CD4-positive, CD25-positive, alpha-beta regulatory T cell (primary cell): ENCODE measurements around the gene OR2A1. TPM values are rescaled to one million over a fixed set of nuclear protein-coding genes. Genes with fewer than 3 reads are reported as not detected.
"Not testable (repeated sequence)": the region's sequence is repeated elsewhere in the genome, so short reads cannot be mapped to it uniquely, and the experiment has no call there.

Source experiments
- ATAC-seq, 2 donors: fragments of 150-1000 bp; cut with Tn5 transposase; one replicate each; pipeline ENCODE4 v1.10.0; 2021; ENCODE audit warnings: low read depth in 2 of 2, moderate number of reproducible peaks in 2 of 2, moderate library complexity in 1 of 2
- DNase-seq, 3 donors: peaks; one replicate each; pipeline versions ENCODE4 v3.0.0 to v3.0.0-alpha.2; 2012 to 2022; ENCODE audit warnings: mixed read lengths in 1 of 3
- H3K27ac ChIP-seq: one replicate; pipeline ENCODE4 v1.7.0; 2013; ENCODE audit warnings: mild to moderate bottlenecking, low read length; ENCODE audit not compliant: insufficient read depth, poor library complexity, severe bottlenecking
- H3K27me3 ChIP-seq: one replicate; pipeline ENCODE4 v1.7.0; 2013; ENCODE audit warnings: low read length; ENCODE audit not compliant: control insufficient read depth, insufficient read depth
- H3K36me3 ChIP-seq: one replicate; pipeline ENCODE4 v1.7.0; 2013; ENCODE audit warnings: mild to moderate bottlenecking, low read length, moderate library complexity; ENCODE audit not compliant: control insufficient read depth, insufficient read depth
- H3K4me1 ChIP-seq: 2 replicates; pipeline ENCODE4 v1.7.0; 2013; ENCODE audit warnings: mild to moderate bottlenecking, low read length; ENCODE audit not compliant: insufficient read depth, control insufficient read depth, poor library complexity, severe bottlenecking
- H3K4me3 ChIP-seq: one replicate; pipeline ENCODE4 v1.7.0; 2013; ENCODE audit warnings: low read depth, mild to moderate bottlenecking, low read length, moderate library complexity
- H3K9me3 ChIP-seq, 2 experiments: 1 replicate in 1 of 2; 2 replicates in 1 of 2; pipeline ENCODE4 v1.7.0; 2013; ENCODE audit warnings: low read length in 2 of 2, mild to moderate bottlenecking in 1 of 2, moderate library complexity in 1 of 2; ENCODE audit not compliant: control insufficient read depth in 2 of 2
- H3K27ac Mint-ChIP-seq, 3 donors: one replicate each; pipeline ENCODE4 v1.8.0; 2020 to 2022; ENCODE audit warnings: mild to moderate bottlenecking in 3 of 3, mixed read lengths in 3 of 3, moderate library complexity in 2 of 3
- H3K27me3 Mint-ChIP-seq: one replicate; pipeline ENCODE4 v1.8.0; 2022; ENCODE audit warnings: mild to moderate bottlenecking, mixed read lengths
- H3K36me3 Mint-ChIP-seq: one replicate; pipeline ENCODE4 v1.8.0; 2020; ENCODE audit warnings: mixed read lengths
- H3K4me1 Mint-ChIP-seq, 4 donors: one replicate each; pipeline ENCODE4 v1.8.0; 2020 to 2022; ENCODE audit warnings: mixed read lengths in 4 of 4, mild to moderate bottlenecking in 1 of 4
- H3K4me3 Mint-ChIP-seq, 4 donors: one replicate each; pipeline ENCODE4 v1.8.0; 2020 to 2022; ENCODE audit warnings: mild to moderate bottlenecking in 4 of 4, mixed read lengths in 4 of 4, moderate library complexity in 3 of 4
- H3K9me3 Mint-ChIP-seq, 7 donors: one replicate each; pipeline ENCODE4 v1.8.0; 2020 to 2022; ENCODE audit warnings: mixed read lengths in 7 of 7, mild to moderate bottlenecking in 3 of 7, moderate library complexity in 2 of 7
- polyA plus RNA-seq, 4 donors: library from polyadenylated mRNA; unstranded; fragments of 300-500 nt; fragmentation: Illumina TruSeq; gene quantifications; one replicate each; pipeline ENCODE4 v1.2.3, GENCODE V29; 2021
- total RNA-seq: library from RNA; stranded (reverse); gene quantifications from one replicate; pipeline ENCODE4 v1.2.3, GENCODE V29; 2022

OR2A1 gene, protein sequence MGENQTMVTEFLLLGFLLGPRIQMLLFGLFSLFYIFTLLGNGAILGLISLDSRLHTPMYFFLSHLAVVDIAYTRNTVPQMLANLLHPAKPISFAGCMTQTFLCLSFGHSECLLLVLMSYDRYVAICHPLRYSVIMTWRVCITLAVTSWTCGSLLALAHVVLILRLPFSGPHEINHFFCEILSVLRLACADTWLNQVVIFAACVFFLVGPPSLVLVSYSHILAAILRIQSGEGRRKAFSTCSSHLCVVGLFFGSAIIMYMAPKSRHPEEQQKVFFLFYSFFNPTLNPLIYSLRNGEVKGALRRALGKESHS
- total RNA-seq (not detected), polyA plus RNA-seq (under 1 TPM in 3 of 4 donors, not detected in 1; 0.20 to 0.87 (median 0.38) TPM)

DNA sequence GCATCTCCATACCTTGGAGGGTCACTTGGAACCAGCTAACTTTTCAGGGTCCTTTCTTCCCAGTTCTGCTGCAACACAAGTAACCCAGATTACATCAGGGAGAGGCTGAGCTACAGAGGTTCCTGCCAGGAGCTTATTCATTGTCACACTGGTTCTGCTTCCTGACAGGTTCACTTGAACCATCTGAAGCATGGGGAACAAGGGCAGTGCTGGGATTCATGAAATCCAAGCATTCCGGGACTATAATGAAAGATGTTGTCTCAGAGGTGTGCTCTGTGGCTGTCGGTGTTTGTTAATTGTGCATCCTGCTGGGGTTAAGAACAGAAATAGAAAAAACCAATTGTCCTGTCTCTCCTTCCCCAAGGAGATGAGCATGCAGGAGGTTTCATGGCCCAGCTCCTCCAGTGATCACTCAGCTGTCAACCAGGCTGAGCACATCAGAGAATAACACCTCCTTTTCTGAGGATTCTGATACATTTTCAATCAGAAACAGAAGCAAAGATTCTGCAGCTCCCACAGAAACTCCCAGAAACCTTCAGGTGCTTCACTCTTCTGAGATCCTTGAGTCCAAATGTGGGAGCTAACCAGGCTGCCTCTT, at the start of gene OR2A1:
Gene OR2A1, plus strand, starts transcription at position 548 of the 598 bp plus-strand sequence. CDS start 5,706 bp downstream, outside the sequence.
- not testable (repeated sequence) for H3K4me1 ChIP-seq, H3K27ac ChIP-seq, ATAC-seq, H3K4me3 Mint-ChIP-seq, DNase-seq, H3K27ac Mint-ChIP-seq, H3K4me3 ChIP-seq, H3K9me3 ChIP-seq, H3K27me3 Mint-ChIP-seq, H3K36me3 Mint-ChIP-seq, H3K4me1 Mint-ChIP-seq, H3K9me3 Mint-ChIP-seq, H3K36me3 ChIP-seq, H3K27me3 ChIP-seq

DNA sequence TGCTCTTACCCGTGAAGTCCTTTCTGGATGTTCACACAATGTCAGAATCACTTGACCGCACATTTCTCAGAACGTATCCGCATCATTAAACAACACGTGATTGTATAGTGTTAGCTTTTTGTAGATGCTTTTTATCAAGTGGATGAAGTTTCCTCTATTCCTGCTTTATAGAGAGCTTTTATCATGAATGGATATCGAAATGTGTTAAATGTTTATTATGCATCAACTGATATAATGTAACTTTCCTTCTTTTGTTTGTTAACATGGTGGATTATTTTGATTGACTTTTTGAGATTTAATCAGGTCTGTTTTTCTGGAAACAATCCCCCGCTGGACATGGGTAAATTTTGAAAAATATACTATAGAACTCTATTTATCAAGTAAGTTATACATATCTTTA, 47.5 kb upstream of the OR2A1 start, which contains the start of gene OR2A7:
Gene OR2A7, minus strand, starts transcription at position 101 of the 400 bp plus-strand sequence. CDS start 5,164 bp downstream, outside the sequence.
- H3K4me1 Mint-ChIP-seq, H3K9me3 Mint-ChIP-seq, H3K27me3 ChIP-seq, H3K36me3 Mint-ChIP-seq, H3K27me3 Mint-ChIP-seq, H3K4me3 Mint-ChIP-seq, H3K9me3 ChIP-seq, H3K36me3 ChIP-seq, H3K27ac Mint-ChIP-seq, H3K27ac ChIP-seq, ATAC-seq, H3K4me3 ChIP-seq, DNase-seq, H3K4me1 ChIP-seq: not testable (repeated sequence)

DNA sequence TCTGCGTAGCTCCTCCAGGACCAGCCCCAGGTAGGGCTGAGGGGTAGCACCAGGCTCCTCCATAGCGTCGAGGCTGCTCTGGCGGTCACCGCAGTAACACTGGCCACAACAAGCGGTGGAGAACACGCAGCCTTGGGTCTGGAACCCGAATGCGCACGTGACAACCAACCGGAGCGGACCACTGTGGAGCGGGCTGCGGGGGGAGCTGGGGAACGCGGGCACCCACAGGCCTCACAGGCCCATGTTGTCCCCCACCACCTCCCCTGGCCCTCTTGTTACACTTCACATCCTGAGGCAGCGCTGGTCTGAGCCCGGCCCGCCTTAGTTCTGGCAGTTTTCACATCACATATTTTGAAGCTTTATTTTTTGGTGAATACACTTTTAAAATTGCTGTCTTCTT, 43.0 kb upstream of the OR2A1 start, which contains the start of gene CTAGE8:
Gene CTAGE8, minus strand, starts transcription at position 101 of the 400 bp plus-strand sequence. Its CDS starts 38 bp downstream, at position 63.
- H3K9me3 Mint-ChIP-seq, H3K36me3 Mint-ChIP-seq, H3K27ac ChIP-seq, H3K27me3 Mint-ChIP-seq, ATAC-seq, H3K27me3 ChIP-seq, H3K4me3 ChIP-seq, DNase-seq, H3K4me1 ChIP-seq, H3K9me3 ChIP-seq, H3K4me1 Mint-ChIP-seq, H3K27ac Mint-ChIP-seq, H3K36me3 ChIP-seq, H3K4me3 Mint-ChIP-seq: not testable (repeated sequence)

DNA sequence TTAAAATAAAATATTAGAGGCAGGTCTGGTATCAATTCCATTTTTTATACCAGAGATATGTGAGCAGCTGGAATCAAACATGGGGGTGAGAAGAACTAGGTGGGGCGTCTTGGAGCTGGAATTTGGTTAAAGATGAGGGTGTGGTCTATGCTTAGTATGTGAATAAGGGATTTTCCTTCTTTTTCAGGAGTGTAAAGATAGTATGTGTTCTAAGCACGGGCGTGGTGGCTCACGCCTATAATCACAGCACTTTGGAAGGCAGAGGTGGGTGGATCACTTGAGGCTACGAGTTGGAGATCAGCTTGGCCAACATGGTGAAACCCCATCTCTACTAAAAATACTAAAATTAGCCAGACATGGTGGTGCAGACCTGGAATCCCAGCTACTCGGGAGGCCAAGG, 36.9 kb upstream of the OR2A1 start:
- H3K36me3 ChIP-seq, result not testable (repeated sequence)

DNA sequence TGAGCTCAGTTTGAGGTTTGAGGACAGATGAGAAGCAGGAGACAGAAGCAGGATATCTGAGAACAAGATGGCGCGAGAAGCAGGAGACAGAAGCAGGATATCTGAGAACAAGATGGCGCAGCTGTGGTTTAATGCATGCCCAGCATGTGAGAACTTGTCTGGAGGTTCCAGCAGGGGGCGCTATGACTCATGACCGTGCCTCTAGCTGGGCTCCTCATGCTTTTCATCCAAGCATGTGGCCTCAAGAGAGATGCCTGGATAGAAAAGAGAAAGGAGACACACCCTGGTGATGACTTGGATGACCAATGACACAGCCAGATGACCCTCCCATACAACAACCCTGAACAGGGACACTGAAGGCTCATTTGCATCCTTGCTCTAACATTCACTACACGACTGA, 32.2 kb upstream of the OR2A1 start:
- not testable (repeated sequence) for H3K9me3 ChIP-seq, ATAC-seq, DNase-seq, H3K36me3 Mint-ChIP-seq, H3K27ac ChIP-seq, H3K9me3 Mint-ChIP-seq, H3K4me1 Mint-ChIP-seq, H3K27me3 ChIP-seq, H3K4me1 ChIP-seq, H3K27me3 Mint-ChIP-seq, H3K4me3 ChIP-seq, H3K4me3 Mint-ChIP-seq, H3K27ac Mint-ChIP-seq, H3K36me3 ChIP-seq

More for the DNA sequence above, 36.9 kb upstream of the OR2A1 start:
- not testable (repeated sequence) for H3K9me3 ChIP-seq, H3K4me1 ChIP-seq, H3K27ac ChIP-seq, H3K27ac Mint-ChIP-seq, H3K4me3 Mint-ChIP-seq, ATAC-seq, H3K27me3 ChIP-seq, H3K9me3 Mint-ChIP-seq, H3K4me1 Mint-ChIP-seq, H3K27me3 Mint-ChIP-seq, H3K36me3 Mint-ChIP-seq, H3K4me3 ChIP-seq, DNase-seq

DNA sequence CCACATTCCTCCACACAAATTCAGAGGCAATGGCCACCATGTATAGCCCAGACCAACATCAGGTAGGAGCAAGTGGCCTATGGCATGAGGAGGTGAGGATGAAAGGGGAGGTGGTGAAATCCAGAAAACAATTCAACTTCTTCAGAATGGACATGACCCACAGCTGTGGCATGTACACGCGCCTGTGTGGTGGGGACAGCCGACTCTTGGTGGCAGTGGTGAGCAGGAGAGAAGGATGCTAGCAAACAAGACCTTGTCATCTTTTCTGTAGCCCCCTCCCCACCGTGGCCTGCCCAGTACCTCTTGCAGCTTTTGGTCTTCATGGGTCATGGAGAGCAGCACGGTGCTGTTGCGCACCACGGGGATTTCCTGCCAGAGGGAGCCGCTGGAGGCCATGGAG, 30.2 kb upstream of the OR2A1 start:
- not testable (repeated sequence) for H3K27ac ChIP-seq, H3K4me3 ChIP-seq, H3K27me3 ChIP-seq, H3K27me3 Mint-ChIP-seq, H3K9me3 Mint-ChIP-seq, H3K36me3 ChIP-seq, H3K27ac Mint-ChIP-seq, DNase-seq, ATAC-seq, H3K4me1 Mint-ChIP-seq, H3K4me1 ChIP-seq, H3K36me3 Mint-ChIP-seq, H3K9me3 ChIP-seq, H3K4me3 Mint-ChIP-seq

DNA sequence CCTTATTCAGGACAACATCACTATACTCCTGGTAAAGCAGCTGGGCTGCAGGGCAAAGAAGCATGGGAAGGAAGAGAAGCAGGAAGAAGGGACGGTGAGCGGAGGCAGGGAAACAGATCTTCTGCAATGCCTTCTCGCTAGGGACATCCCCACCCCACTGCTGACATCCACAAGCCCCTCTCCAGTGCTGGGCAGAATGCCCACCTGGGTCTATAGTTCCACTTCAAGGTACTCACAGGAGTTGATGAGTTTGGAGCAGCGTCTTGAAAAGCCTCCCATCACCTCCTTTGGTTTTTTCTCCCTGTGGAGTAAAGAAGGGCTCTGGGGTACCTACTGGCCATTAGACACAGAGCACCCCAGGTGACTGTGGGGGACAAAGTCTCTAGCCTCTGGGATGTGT, 29.7 kb upstream of the OR2A1 start:
- not testable (repeated sequence) for ATAC-seq, H3K27ac ChIP-seq, H3K27ac Mint-ChIP-seq, H3K9me3 Mint-ChIP-seq, H3K36me3 Mint-ChIP-seq, H3K4me3 Mint-ChIP-seq, H3K4me1 ChIP-seq, DNase-seq, H3K9me3 ChIP-seq, H3K27me3 ChIP-seq, H3K4me1 Mint-ChIP-seq, H3K36me3 ChIP-seq, H3K4me3 ChIP-seq, H3K27me3 Mint-ChIP-seq

DNA sequence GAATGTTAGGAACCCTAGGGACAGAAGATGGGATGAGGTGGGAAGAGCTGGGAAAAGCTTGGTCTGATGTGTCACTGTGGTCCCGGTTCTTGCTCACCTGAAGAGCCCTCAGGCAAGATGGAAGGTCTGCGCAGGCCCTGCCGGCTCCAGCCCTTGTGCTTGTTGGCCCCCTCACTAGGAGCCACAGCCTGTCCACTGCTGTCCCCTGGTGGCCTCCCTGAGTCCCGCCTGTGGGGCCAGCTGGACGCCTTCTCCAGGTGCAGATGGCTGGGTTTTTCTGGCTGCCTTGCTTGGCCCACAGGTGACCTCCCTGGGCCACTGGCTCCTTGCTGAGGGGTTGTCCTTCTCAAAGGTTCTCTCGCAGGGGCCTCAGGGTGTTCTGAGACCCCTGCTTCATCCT, 28.5 kb upstream of the OR2A1 start:
- not testable (repeated sequence) for H3K27me3 Mint-ChIP-seq, H3K36me3 ChIP-seq, H3K36me3 Mint-ChIP-seq, H3K9me3 ChIP-seq, H3K27ac Mint-ChIP-seq, H3K4me1 ChIP-seq, H3K4me1 Mint-ChIP-seq, H3K27ac ChIP-seq, DNase-seq, H3K9me3 Mint-ChIP-seq, H3K4me3 ChIP-seq, H3K4me3 Mint-ChIP-seq, ATAC-seq, H3K27me3 ChIP-seq
